H1 (cell line): ENCODE measurements around the gene DNM2. TPM values are rescaled to one million over a fixed set of nuclear protein-coding genes. Genes with fewer than 3 reads are reported as not detected.
A peak's percentile ranks its signal among the peaks of the same experiment; 100 is the strongest.
"Not testable (repeated sequence)": the region's sequence is repeated elsewhere in the genome, so short reads cannot be mapped to it uniquely, and the experiment has no call there.

Experiments
- CTCF ChIA-PET: fragments of 300-600 bp; sonication (Branson Sonifier 250); formaldehyde crosslinking; loops from one replicate; lab custom pipeline; 2021; ENCODE audit not compliant: partially characterized antibody; lab: Charles Lee
- POLR2A ChIA-PET: fragments of 300-600 bp; sonication (Branson Sonifier 250); formaldehyde crosslinking; loops from one replicate; lab custom pipeline; 2021; ENCODE audit warnings: inconsistent platforms; ENCODE audit not compliant: partially characterized antibody; lab: Charles Lee
- DNase-seq, 2 experiments: peaks; one replicate each; pipeline versions ENCODE4 v3.0.0 to v3.0.0-alpha.2; 2010 to 2022; ENCODE audit warnings: low spot score in 2 of 2, low read depth in 1 of 2, mixed read lengths in 1 of 2
- FAIRE-seq: peaks from 2 replicates; lab custom pipeline; 2011; peaks lifted over from hg19 to GRCh38; lab: Jason Lieb, UNC
- H2AFZ ChIP-seq: 2 replicates; pipeline ENCODE4 v1.8.1; 2012; ENCODE audit warnings: low read length, inconsistent platforms
- H2AK5ac ChIP-seq: 2 replicates; pipeline ENCODE4 v1.6.1; 2013; ENCODE audit warnings: low read depth, low read length
- H2BK120ac ChIP-seq: replicated peaks from 2 replicates; pipeline ENCODE3; 2013; ENCODE audit warnings: low read depth, low read length, inconsistent platforms
- H2BK12ac ChIP-seq: 2 replicates; pipeline ENCODE4 v1.6.1; 2013; ENCODE audit warnings: low read depth, low read length
- H2BK15ac ChIP-seq: 2 replicates; pipeline ENCODE4 v1.6.1; 2013; ENCODE audit warnings: low read length
- H2BK20ac ChIP-seq: 2 replicates; pipeline ENCODE4 v1.6.1; 2013; ENCODE audit warnings: low read length
- H2BK5ac ChIP-seq: 2 replicates; pipeline ENCODE4 v1.6.1; 2013; ENCODE audit warnings: low read depth, low read length
- H3K14ac ChIP-seq: 2 replicates; pipeline ENCODE4 v1.6.1; 2013; ENCODE audit warnings: inconsistent platforms; ENCODE audit not compliant: insufficient read length
- H3K18ac ChIP-seq: 2 replicates; pipeline ENCODE4 v1.6.1; 2013; ENCODE audit warnings: low read length; ENCODE audit errors: extremely low read depth
- H3K23ac ChIP-seq: 2 replicates; pipeline ENCODE4 v1.6.1; 2013; ENCODE audit warnings: inconsistent platforms; ENCODE audit not compliant: insufficient read length
- H3K23me2 ChIP-seq: 2 replicates; pipeline ENCODE4 v1.6.1; 2013; ENCODE audit warnings: low read depth, low read length
- H3K27ac ChIP-seq: 2 replicates; pipeline ENCODE4 v1.6.1; 2011; ENCODE audit warnings: low read depth, low read length, inconsistent platforms
- H3K27me3 ChIP-seq, 4 experiments: replicated peaks in 1 of 4; 1 replicate in 1 of 4; 2 replicates in 3 of 4; pipeline versions ENCODE4 v1.6.1 to v1.8.1; 2011 to 2013; ENCODE audit warnings: low read length in 3 of 4, mild to moderate bottlenecking in 3 of 4, inconsistent platforms in 2 of 4, mixed read lengths in 2 of 4, moderate library complexity in 1 of 4; ENCODE audit not compliant: control insufficient read depth in 3 of 4, insufficient read depth in 3 of 4; ENCODE audit errors: extremely low read depth in 1 of 4
- H3K36me3 ChIP-seq, 4 experiments: 2 replicates each; pipeline versions ENCODE4 v1.6.1 to v1.8.1; 2011 to 2013; ENCODE audit warnings: mild to moderate bottlenecking in 4 of 4, low read length in 3 of 4, moderate library complexity in 2 of 4, control low read depth in 1 of 4, inconsistent platforms in 1 of 4; ENCODE audit not compliant: insufficient read depth in 4 of 4, control insufficient read depth in 2 of 4
- H3K4ac ChIP-seq: replicated peaks from 2 replicates; pipeline ENCODE3; 2013; ENCODE audit warnings: low read length, low read depth, mixed read lengths, inconsistent platforms; ENCODE audit not compliant: insufficient read length
- H3K4me1 ChIP-seq, 4 experiments: replicated peaks in 1 of 4; 1 replicate in 1 of 4; 2 replicates in 3 of 4; pipeline versions ENCODE4 v1.6.1 to v1.8.1; 2011 to 2013; ENCODE audit warnings: low read length in 3 of 4, inconsistent platforms in 2 of 4, mixed read lengths in 1 of 4; ENCODE audit not compliant: insufficient read depth in 4 of 4, control insufficient read depth in 3 of 4
- H3K4me2 ChIP-seq, 2 experiments: 2 replicates each; pipeline versions ENCODE4 v1.6.1 to v1.8.1; 2011 to 2013; ENCODE audit warnings: low read depth in 2 of 2, low read length in 2 of 2, control low read depth in 1 of 2, inconsistent platforms in 1 of 2, mild to moderate bottlenecking in 1 of 2; ENCODE audit not compliant: insufficient read depth in 1 of 2
- H3K4me3 ChIP-seq, 4 experiments: fragments of 200-600, 300-600 bp in 1 of 4; sonication (generic), shearing (Covaris generic), sonication (Bioruptor Twin) in 1 of 4; 2 replicates each; pipeline versions ENCODE4 v1.5.1 to v1.8.1; 2011 to 2016; ENCODE audit warnings: low read length in 4 of 4, low read depth in 3 of 4, control low read depth in 2 of 4, inconsistent platforms in 2 of 4, mild to moderate bottlenecking in 2 of 4, mixed read lengths in 1 of 4, moderate library complexity in 1 of 4; ENCODE audit not compliant: insufficient read depth in 2 of 4; ENCODE audit errors: extremely low read depth in 1 of 4
- H3K56ac ChIP-seq: replicated peaks from 2 replicates; pipeline ENCODE3; 2013; ENCODE audit warnings: low read depth, mild to moderate bottlenecking, mixed read lengths, low read length, inconsistent platforms; ENCODE audit not compliant: insufficient read length
- H3K79me1 ChIP-seq: 2 replicates; pipeline ENCODE4 v1.6.1; 2013; ENCODE audit warnings: low read depth, low read length, control low read depth
- H3K79me2 ChIP-seq, 2 experiments: 2 replicates each; pipeline versions ENCODE4 v1.6.1 to v1.8.1; 2012 to 2013; ENCODE audit warnings: low read length in 2 of 2, mild to moderate bottlenecking in 2 of 2, inconsistent platforms in 1 of 2; ENCODE audit not compliant: insufficient read depth in 2 of 2, control insufficient read depth in 1 of 2
- H3K9ac ChIP-seq, 4 experiments: replicated peaks in 1 of 4; 1 replicate in 1 of 4; 2 replicates in 3 of 4; pipeline versions ENCODE4 v1.6.1 to v1.8.1; 2011 to 2013; ENCODE audit warnings: low read depth in 3 of 4, low read length in 3 of 4, control low read depth in 2 of 4, mild to moderate bottlenecking in 2 of 4, moderate library complexity in 2 of 4, inconsistent platforms in 1 of 4; ENCODE audit errors: extremely low read depth in 1 of 4
- H3K9me3 ChIP-seq, 2 experiments: 2 replicates each; pipeline versions ENCODE4 v1.6.1 to v1.8.1; 2012 to 2013; ENCODE audit warnings: mild to moderate bottlenecking in 2 of 2, moderate library complexity in 2 of 2, control low read depth in 1 of 2, inconsistent platforms in 1 of 2, low read depth in 1 of 2, low read length in 1 of 2, mixed read lengths in 1 of 2; ENCODE audit not compliant: insufficient read depth in 2 of 2
- H4K20me1 ChIP-seq, 2 experiments: replicated peaks in 1 of 2; 2 replicates each; pipeline versions ENCODE3 to v1.8.1; 2011 to 2013; ENCODE audit warnings: inconsistent platforms in 2 of 2, low read length in 2 of 2, mild to moderate bottlenecking in 1 of 2; ENCODE audit not compliant: insufficient read depth in 2 of 2, control insufficient read depth in 1 of 2
- H4K5ac ChIP-seq: 2 replicates; pipeline ENCODE4 v1.6.1; 2013; ENCODE audit warnings: low read length, low read depth, mixed read lengths, inconsistent platforms; ENCODE audit not compliant: insufficient read length
- H4K8ac ChIP-seq: 2 replicates; pipeline ENCODE4 v1.8.0; 2013; ENCODE audit warnings: mild to moderate bottlenecking, moderate library complexity, low read length, inconsistent platforms; ENCODE audit not compliant: insufficient read depth; ENCODE audit errors: extremely low read depth
- H4K91ac ChIP-seq: replicated peaks from 2 replicates; pipeline ENCODE3; 2013; ENCODE audit warnings: low read length, mixed read lengths, inconsistent platforms; ENCODE audit not compliant: insufficient read length
- EGR1 ChIP-seq: IDR thresholded peaks from 2 replicates; pipeline ENCODE4 v1.6.1; 2011; ENCODE audit warnings: low read depth, low read length, borderline replicate concordance
- WGBS, 2 experiments: shearing (Covaris generic) in 1 of 2; methylation state at CpG; one replicate each; pipeline versions ENCODE4 v1.1.6 to v1.1.7; 2013 to 2015; ENCODE audit warnings: low lambda C conversion rate in 2 of 2, mixed read lengths in 2 of 2, inconsistent platforms in 1 of 2, low coverage in 1 of 2, missing lambda C conversion rate in 1 of 2; ENCODE audit not compliant: insufficient replicate concordance in 2 of 2, insufficient coverage in 1 of 2, insufficient read length in 1 of 2; ENCODE audit errors: extremely low coverage in 1 of 2, missing lambda C conversion rate in 1 of 2; 5-methylcytosine and 5-hydroxymethylcytosine counted together
- polyA plus RNA-seq, 7 experiments: library from polyadenylated mRNA; depleted of rRNA in 3 of 7; stranded (reverse) in 5 of 7; unstranded in 2 of 7; fragments of >200 nt in 5 of 7; fragments of 200-250 nt in 2 of 7; gene quantifications; 1 replicate in 5 of 7; 2 replicates in 1 of 7; 4 replicates in 1 of 7; pipeline versions ENCODE4 v1.2.1 to v1.2.3, GENCODE V29; 2011 to 2013; ENCODE audit warnings: missing spikeins in 2 of 7, mixed read lengths in 2 of 7
- total RNA-seq: library from RNA; stranded (reverse); fragmentation: NEBNext Ultra II Directional; extraction: Animal tissue kit (Norgen Biotek cat#: 25700); gene quantifications from 2 replicates; pipeline ENCODE4 v1.2.1, GENCODE V29; 2021

Gene DNM2
- total and polyA plus RNA-seq, 2 of the 8 experiments (the other 6 are each of a cell fraction or from before 2014, with no cell fraction given): 61.9 to 120 TPM

DNA sequence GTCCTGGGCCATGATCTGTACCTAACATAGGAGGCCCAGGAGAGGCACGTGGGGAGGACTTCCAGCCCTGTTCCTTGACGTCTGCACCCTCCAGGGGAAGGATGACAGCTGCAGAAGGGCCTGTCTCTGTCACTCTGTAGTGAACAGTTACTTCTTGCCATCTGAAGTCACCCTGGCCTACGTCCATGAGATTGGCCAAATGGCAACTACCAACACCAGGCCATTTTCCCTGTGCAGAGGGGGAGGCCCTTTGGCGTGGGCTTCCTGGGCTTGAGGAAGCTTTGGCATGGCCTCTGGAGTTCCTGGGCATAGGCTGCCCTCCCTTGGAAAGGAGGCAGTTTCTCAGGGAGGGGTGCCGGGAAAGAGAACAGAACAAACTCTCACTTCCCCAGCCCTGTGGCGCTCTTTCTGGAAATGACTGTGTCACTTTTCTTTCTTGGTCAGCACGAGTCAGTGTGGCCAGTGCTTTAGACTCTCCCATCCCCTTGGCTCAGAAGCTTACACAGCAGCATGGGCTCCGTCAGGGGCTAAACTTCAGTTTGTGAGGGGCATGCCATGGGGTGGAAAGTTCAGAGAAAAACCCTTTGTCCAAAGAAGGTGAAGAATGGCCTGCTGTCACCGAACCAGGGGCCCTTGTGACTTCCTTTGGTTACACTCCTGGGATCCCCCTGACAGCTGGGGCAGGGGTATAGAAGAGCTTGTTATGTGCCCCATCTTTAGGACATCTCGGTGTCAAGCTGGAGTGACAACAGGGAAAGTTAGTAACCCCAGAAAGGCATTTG, 158.8 kb downstream of the DNM2 start (continued):
- no peak for TF ChIP-seq EGR1
- TF ChIP-seq, all 59 proteins: peak for 0

DNA sequence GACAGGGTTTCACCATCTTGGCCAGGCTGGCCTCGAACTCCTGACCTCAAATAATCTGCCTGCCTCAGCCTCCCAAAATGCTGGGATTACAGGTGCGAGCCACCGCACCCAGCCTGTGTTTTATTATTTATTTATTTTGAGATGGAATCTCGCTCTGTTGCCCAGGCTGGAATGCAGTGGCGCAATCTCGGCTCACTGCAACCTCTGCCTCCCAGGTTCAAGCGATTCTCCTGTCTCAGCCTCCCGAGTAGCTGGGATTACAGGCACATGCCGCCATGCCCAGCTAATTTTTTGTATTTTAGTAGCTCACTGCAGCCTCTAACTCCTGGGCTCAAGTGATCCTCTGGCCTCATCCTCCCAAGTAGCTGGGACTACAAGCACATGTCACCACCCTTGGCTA, 159.7 kb downstream of the DNM2 start:
- H3K18ac ChIP-seq, H2BK15ac ChIP-seq, H2BK120ac ChIP-seq, H2BK20ac ChIP-seq, H3K4ac ChIP-seq, H3K36me3 ChIP-seq, H4K5ac ChIP-seq, H4K20me1 ChIP-seq, FAIRE-seq, H3K56ac ChIP-seq, H2AFZ ChIP-seq, H4K91ac ChIP-seq, H4K8ac ChIP-seq, H3K9ac ChIP-seq, H3K4me3 ChIP-seq, H3K14ac ChIP-seq, H3K9me3 ChIP-seq, DNase-seq, H3K27me3 ChIP-seq, H3K4me2 ChIP-seq, H3K23ac ChIP-seq, H2BK5ac ChIP-seq, H2BK12ac ChIP-seq, H3K23me2 ChIP-seq: not testable (repeated sequence)
- peaks cover 17 to 35% (median 24%) of the 10 kb centered on the region in 4 experiments for H3K4me1 ChIP-seq
- POLR2A ChIA-PET: interaction anchor here (1.1 to 6.4 kb wide), 2 partner anchors 12 to 42 kb away, joined by 4 to 72 read pairs; no protein-coding TSS in a partner anchor
- H3K27ac ChIP-seq: 0 out of 2 replicates have a peak overlapping the region, but pooled peaks have one; percentile 42
- H3K79me2 ChIP-seq: peaks cover 8 to 94% of the 10 kb centered on the region in 2 experiments; a peak in 3 of 4 replicates
- CTCF ChIA-PET: interaction anchor here (1.0 to 7.7 kb wide), 8 partner anchors 10 to 64 kb away, joined by 3 to 34 read pairs (median 4); no protein-coding TSS in a partner anchor
- H2AK5ac ChIP-seq: 0 out of 2 replicates have a peak overlapping the region, but pooled peaks have one; percentile 43
- H3K79me1 ChIP-seq: peaks cover 23% of the 10 kb centered on the region
- 90% methylated on average over 9 of the region's 9 CpGs; no CpG with 5 or more reads in 1 of the 2 experiments for WGBS, 2 experiments
